Measurements from ENCODE around the gene NYAP2.

DNA sequence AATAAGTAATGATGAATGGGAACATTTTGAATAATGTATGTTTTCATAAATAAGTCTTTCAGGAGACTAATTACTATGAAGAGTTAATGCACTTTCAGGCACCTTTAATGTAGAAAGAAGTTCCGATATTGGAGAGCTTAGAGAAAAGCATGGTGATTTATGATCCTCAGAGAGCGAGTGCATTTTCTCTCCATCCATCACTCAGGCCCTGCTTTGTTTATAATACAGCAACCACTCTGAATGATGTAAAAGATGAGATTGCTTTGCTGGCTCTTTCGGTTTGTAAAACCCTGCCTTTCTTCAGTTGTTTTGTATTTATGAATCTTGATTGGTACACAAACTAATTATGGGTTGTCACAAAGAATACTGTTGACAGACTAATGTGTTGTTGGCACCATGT, 132.0 kb downstream of the NYAP2 start:
- TF ChIP-seq CTCF (IDR thresholded peaks at IDR 0.05): no peak
- TF ChIP-seq POLR2A (IDR thresholded peaks at IDR 0.05): no peak
- TF ChIP-seq POLR2AphosphoS5 (IDR thresholded peaks at IDR 0.05): no peak

Measured in transverse colon (tissue), 4 donors.